HPDE6-E6E7 (cell line): Measurements from ENCODE around the gene LMTK2.

Experiments
- DNase-seq: peaks from one replicate; pipeline ENCODE4 v3.0.0; 2011; ENCODE audit warnings: missing footprints; ENCODE audit errors: extremely low spot score

The LMTK2 gene

GRCh38 chr7:98203261-98203963 lies 96.8 kb downstream of the LMTK2 start:
- DNase-seq: no peak

- DNase-seq: no peak
These were observed 97.4 kb downstream of the LMTK2 start for GRCh38 chr7:98203964-98204605.

GRCh38 chr7:98204670-98205069 lies 98.0 kb downstream of the LMTK2 start:
- DNase-seq: no peak

- no peak for DNase-seq
These were observed 98.6 kb downstream of the LMTK2 start for GRCh38 chr7:98205162-98205845.

GRCh38 chr7:98206451-98207330 lies 100.0 kb downstream of the LMTK2 start:
- no peak for DNase-seq

- no peak for DNase-seq
These were observed 102.7 kb downstream of the LMTK2 start for GRCh38 chr7:98209166-98209920.

GRCh38 chr7:98210513-98211220 lies 104.0 kb downstream of the LMTK2 start:
- no peak for DNase-seq

- no peak for DNase-seq
These were observed 104.6 kb downstream of the LMTK2 start, which contains the start of gene BHLHA15 for GRCh38 chr7:98211221-98211675. Gene BHLHA15, plus strand, starts transcription at chr7:98211439. Its CDS starts 871 bp downstream, at chr7:98212310.

GRCh38 chr7:98211676-98212531 lies 105.2 kb downstream of the LMTK2 start:
- no peak for DNase-seq

- DNase-seq: no peak
These were observed 105.9 kb downstream of the LMTK2 start for GRCh38 chr7:98212532-98213041.

GRCh38 chr7:98213296-98213887 lies 106.7 kb downstream of the LMTK2 start:
- no peak for DNase-seq

- no peak for DNase-seq
These were observed 107.5 kb downstream of the LMTK2 start for GRCh38 chr7:98213888-98214810.

- no peak for DNase-seq
These were observed 108.2 kb downstream of the LMTK2 start for GRCh38 chr7:98214811-98215321.

- no peak for DNase-seq
These were observed 109.2 kb downstream of the LMTK2 start for GRCh38 chr7:98215561-98216495.

- DNase-seq: no peak
These were observed 110.4 kb downstream of the LMTK2 start for GRCh38 chr7:98216941-98217622.
